ENCODE data around the gene PPM1L. TPM values are rescaled to one million over a fixed set of nuclear protein-coding genes. Genes with fewer than 3 reads are reported as not detected.

PPM1L gene
- polyA plus RNA-seq, 1 donor (not counting 4 experiments of a cell fraction or from before 2014, with no cell fraction given) = 0.58 TPM

- Histone ChIP-seq H3K4me3 (ENCODE audit: control insufficient read depth in 2 of 3, extremely low read depth in 1 of 3, insufficient read depth in 2 of 3, low read depth in 1 of 3, low read length in 3 of 3) (no peak overlapping the region), H3K9me3 (ENCODE audit: control insufficient read depth, low read depth, low read length) (no peaks in the 10 kb centered on the region), H3K4me1 (ENCODE audit: control insufficient read depth, extremely low read depth, insufficient read depth, low read length) (no peaks in the 10 kb centered on the region), H3K4me2 (ENCODE audit: control insufficient read depth, extremely low read depth, insufficient read depth, low read depth, low read length) (no peak overlapping the region), H3K79me2 (ENCODE audit: control insufficient read depth, insufficient read depth, low read length) (no peaks in the 10 kb centered on the region), H3K9me1 (ENCODE audit: control insufficient read depth, extremely low read depth, insufficient read depth, low read length) (no peaks in the 10 kb centered on the region), H3K27me3 (ENCODE audit: control insufficient read depth, extremely low read depth, insufficient read depth, low read length) (no peaks in the 10 kb centered on the region), H4K20me1 (ENCODE audit: control insufficient read depth, extremely low read depth, insufficient read depth, low read length) (no peaks in the 10 kb centered on the region), H3K27ac (ENCODE audit: control insufficient read depth, insufficient read depth, low read length) (no peak overlapping the region), H2AFZ (ENCODE audit: control insufficient read depth, low read length) (no peak overlapping the region), H3K9ac (ENCODE audit: control insufficient read depth, extremely low read depth, insufficient read depth, low read length) (no peak overlapping the region), H3K36me3 (ENCODE audit: control insufficient read depth in 2 of 2, extremely low read depth in 1 of 2, insufficient read depth in 2 of 2, low read length in 2 of 2) (no peaks in the 10 kb centered on the region)
- no peak for FAIRE-seq
- DNase-seq (ENCODE audit: low read depth, low spot score) = no peak
- no peak for TF ChIP-seq CTCF (optimal IDR thresholded peaks at IDR 0.05 in 1 of 3, IDR thresholded peaks at IDR 0.05 in 1 of 3, conservative IDR thresholded peaks at IDR 0.05 in 1 of 3; ENCODE audit: extremely low read depth in 1 of 3, insufficient read depth in 2 of 3, low read length in 3 of 3)
- no peak for TF ChIP-seq EZH2 (IDR thresholded peaks at IDR 0.05; ENCODE audit: low read length)
- dilution Hi-C loops (cut with MboI; ENCODE audit: extremely low pct_ligation_motif_present, low sequenced_read_pairs) = loop anchor here (25.0 kb wide), 1 partner anchor 237 kb away; no protein-coding TSS in a partner anchor
Observed at GRCh38 chr3:160949460-160949859, 193.4 kb downstream of the PPM1L start.

- no peaks in the 10 kb centered on the region for H3K4me1 ChIP-seq (ENCODE audit: control insufficient read depth, extremely low read depth, insufficient read depth, low read length)
- TF ChIP-seq CTCF (optimal IDR thresholded peaks at IDR 0.05 in 1 of 3, IDR thresholded peaks at IDR 0.05 in 1 of 3, conservative IDR thresholded peaks at IDR 0.05 in 1 of 3; ENCODE audit: extremely low read depth in 1 of 3, insufficient read depth in 2 of 3, low read length in 3 of 3) (no peak), EZH2 (IDR thresholded peaks at IDR 0.05; ENCODE audit: low read length) (no peak)
Observed at GRCh38 chr3:160950542-160950941, 194.5 kb downstream of the PPM1L start.

More at GRCh38 chr3:160950542-160950941, 194.5 kb downstream of the PPM1L start:
- Histone ChIP-seq H3K36me3 (ENCODE audit: control insufficient read depth in 2 of 2, extremely low read depth in 1 of 2, insufficient read depth in 2 of 2, low read length in 2 of 2) (no peaks in the 10 kb centered on the region), H3K9ac (ENCODE audit: control insufficient read depth, extremely low read depth, insufficient read depth, low read length) (no peak overlapping the region), H4K20me1 (ENCODE audit: control insufficient read depth, extremely low read depth, insufficient read depth, low read length) (no peaks in the 10 kb centered on the region), H3K9me3 (ENCODE audit: control insufficient read depth, low read depth, low read length) (no peaks in the 10 kb centered on the region), H3K79me2 (ENCODE audit: control insufficient read depth, insufficient read depth, low read length) (no peaks in the 10 kb centered on the region), H3K4me2 (ENCODE audit: control insufficient read depth, extremely low read depth, insufficient read depth, low read depth, low read length) (no peak overlapping the region), H3K4me3 (ENCODE audit: control insufficient read depth in 2 of 3, extremely low read depth in 1 of 3, insufficient read depth in 2 of 3, low read depth in 1 of 3, low read length in 3 of 3) (no peak overlapping the region), H3K27me3 (ENCODE audit: control insufficient read depth, extremely low read depth, insufficient read depth, low read length) (no peaks in the 10 kb centered on the region), H3K27ac (ENCODE audit: control insufficient read depth, insufficient read depth, low read length) (no peak overlapping the region), H3K9me1 (ENCODE audit: control insufficient read depth, extremely low read depth, insufficient read depth, low read length) (no peaks in the 10 kb centered on the region), H2AFZ (ENCODE audit: control insufficient read depth, low read length) (no peak overlapping the region)
- DNase-seq (ENCODE audit: low read depth, low spot score) = no peak
- FAIRE-seq = no peak
- dilution Hi-C loops (cut with MboI; ENCODE audit: extremely low pct_ligation_motif_present, low sequenced_read_pairs) = no loop called here

Measured in keratinocyte (primary cell).